SK-N-MC (cell line): ENCODE data around the gene POLR2J3.
"Not testable (repeated sequence)": the region's sequence is repeated elsewhere in the genome, so short reads cannot be mapped to it uniquely, and the experiment has no call there.

Experiments
- EZH2 ChIP-seq: fragments of 200-600 bp; sonication (generic); IDR thresholded peaks from one replicate; pipeline ENCODE4 v1.6.1; 2017; ENCODE audit warnings: antibody characterized with exemption
- POLR2AphosphoS5 ChIP-seq: IDR thresholded peaks from 2 replicates; pipeline ENCODE4 v1.6.1; 2012; ENCODE audit warnings: mild to moderate bottlenecking, low read depth, low read length, borderline replicate concordance

GRCh38 chr7:102577315-102578240, 5.2 kb upstream of the POLR2J3 start:
- TF ChIP-seq POLR2AphosphoS5, EZH2: not testable (repeated sequence)
